ENCODE measurements around the gene MRPL50.

Gene MRPL50

DNA sequence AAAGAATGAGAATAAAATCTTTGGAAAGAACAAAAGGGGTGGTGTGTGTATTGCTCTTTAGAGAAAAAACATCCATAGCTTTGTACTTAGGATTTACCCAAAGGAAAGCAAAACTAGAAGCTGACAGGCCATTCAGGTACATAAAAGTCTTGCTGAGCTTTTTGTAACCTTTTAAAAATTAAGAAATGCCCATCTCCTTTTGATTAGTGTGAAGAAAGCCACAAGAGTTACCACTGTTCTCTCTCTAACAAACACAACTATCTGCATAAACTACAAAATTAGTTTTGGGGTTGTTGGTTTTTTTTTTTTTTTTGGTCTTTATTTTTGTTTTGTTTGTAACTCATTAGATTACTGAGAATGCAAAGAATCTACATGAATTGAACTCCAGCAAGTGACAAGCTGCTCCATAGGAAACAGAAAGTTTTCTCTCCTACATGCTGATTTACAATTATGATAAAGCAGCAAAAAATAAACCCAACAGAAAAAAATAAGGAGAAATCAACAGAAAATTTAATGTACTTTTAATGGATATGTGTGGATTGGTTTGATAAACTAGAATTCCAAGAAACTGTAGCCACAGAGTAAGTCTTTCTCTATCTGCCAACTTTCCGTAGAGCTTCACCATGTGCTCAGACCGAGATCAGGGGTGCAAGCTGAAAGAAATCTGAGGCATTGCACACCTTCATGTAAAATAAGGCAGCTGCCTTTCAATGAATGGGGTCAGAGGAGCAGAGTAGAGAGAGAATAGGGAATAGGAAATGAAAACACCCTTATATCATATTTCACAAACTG is 25.9 kb downstream of the MRPL50 start:
- no peak for DNase-seq

DNA sequence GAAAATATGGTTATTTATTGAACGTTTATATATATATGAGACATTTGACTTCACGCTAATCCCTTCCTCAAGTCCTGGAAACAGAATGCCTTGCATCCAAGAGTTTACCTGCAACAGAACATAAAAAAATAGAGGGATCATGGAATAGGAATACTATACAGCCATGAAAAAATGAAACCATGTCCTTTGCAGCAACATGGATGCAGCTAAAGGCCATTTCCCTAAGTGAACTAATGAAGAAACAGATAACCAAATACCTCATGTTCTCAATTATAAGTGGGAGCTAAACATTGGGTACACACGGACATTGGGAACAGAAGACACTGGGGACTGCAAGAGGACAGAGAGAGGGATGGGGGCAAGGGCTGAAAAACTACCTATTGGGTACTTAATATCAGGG is 26.6 kb downstream of the MRPL50 start:
- no peak for DNase-seq

DNA sequence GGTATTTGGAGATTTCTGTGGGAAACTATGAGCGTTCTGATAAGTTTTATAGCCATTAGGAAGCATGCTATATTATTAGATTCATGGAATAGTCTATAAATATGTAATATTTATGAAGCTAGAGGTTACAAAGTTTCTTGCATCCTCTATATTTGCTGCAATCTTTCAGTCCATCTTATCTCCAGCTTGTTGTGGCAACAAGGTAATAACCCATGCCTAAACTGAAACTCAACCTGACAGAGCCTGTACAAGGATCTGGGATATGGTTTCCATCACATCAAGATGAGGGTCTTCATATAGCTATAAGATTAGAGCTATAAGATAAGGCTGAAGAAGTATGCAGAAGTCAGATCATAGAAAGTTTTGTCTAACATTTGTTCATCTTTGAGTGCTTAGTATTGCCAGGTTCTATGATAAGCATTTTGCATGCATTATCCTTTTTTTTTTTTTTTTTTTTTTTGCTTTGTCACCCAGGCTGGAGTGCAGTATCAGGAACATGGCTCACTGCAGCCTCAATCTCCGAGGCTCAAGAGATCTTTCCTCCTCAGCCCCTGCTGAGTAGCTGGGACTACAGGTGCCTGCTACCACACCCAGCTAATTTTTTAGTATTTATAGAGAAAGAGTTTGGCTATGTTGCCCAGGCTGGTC is 28.4 kb downstream of the MRPL50 start:
- no peak for DNase-seq

DNA sequence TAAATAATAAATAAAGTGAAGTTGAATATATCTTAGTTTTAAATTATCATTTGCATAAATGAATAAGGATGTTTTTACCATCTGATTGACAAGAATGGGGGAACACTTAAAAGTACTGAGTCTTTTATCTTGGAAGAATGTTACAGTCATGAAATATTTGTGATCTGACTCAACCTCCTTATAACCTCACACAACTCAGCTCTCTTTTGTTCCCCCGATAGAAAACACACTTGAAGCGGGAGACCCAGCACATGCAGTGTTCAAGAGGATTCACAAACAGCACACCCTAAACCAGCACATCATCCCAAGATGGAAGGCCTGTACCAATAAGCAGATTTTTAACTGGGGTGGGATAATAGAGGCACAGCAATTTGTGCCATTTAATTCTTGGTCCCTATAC is 29.1 kb downstream of the MRPL50 start:
- no peak for DNase-seq

DNA sequence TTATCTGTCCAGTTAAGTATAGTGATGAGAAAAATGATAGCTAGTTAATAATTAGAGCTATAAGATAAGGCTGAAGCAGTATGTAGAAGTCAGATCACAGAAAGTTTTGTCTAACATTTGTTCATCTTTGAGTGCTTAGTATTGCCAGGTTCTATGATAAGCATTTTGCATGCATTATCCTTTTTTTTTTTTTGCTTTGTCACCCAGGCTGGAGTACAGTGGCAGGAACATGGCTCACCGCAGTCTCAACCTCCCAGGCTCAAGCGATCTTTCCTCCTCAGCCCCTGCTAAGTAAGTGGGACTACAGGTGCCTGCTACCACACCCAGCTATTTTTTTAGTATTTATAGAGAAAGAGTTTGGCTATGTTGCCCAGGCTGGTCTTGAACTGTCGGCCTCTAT is 31.1 kb downstream of the MRPL50 start:
- no peak for DNase-seq

DNA sequence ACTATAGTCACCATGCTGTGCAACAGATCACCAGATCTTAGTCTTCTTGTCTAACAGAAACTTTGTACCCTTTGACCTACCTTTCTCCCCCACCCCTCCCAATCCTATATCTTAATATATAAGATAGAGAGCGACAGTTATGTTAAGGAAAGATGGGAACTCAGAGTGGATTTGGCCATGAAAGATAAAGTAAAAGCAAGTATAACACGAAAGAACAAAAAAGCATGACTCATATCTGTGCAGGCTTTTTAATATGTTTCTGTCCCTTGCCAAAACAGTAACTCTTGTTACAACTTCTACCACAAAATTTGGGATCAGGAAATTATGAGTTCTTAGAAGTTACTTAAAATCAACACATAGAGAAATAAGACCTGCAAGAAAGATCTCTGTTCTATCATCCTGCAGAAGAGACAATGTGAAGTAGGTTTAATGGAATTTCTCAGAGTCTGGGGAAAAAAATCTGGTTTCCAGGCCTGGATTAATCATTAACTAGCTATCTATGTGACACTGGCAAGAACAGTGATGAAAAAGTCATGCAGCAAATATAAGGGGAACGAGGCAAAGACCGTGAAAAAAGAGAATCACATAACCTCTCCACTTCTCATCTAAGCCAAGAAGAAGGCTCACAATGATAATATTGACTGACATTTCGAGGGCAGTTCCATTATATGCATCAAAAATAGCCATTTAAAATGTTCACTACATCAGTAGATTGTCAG is 32.2 kb downstream of the MRPL50 start:
- no peak for DNase-seq

DNA sequence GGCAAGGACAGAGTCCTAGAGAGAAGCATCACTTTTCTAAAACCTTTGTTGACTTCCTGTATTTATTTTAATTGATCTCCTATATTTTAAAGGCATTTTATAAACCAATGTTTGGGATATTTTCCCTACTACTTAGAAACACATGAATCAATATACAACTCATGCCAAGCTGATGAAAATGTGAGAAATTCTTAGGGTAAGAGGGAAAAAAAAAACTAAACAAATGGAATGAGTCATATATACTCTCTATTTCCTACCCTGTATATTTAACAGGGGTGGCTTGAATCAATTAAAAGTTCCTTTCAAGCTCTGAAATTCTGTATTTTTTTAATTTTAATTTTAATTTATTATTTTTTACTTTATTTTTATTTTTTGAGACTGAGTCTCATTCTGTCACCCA is 33.2 kb downstream of the MRPL50 start:
- DNase-seq, result no peak

DNA sequence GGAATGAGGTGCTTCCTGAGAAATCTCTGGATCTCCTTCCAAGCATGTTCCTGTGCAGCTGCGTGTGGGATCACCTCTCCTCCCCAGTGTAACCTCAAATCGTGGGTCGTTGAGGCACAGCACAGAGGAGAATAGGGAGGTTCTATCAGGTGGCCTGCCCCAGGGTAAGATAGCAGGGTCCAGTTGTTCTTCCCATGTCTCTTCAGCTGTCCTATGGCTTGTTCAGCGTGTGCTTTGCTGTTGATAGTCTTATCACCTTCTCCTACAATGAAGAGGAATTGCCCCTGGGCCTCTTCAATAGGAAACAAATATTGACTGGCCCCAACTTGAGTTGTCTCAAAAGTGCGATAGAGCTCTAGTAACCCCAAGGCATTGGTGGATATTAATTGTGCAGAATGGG is 36.0 kb downstream of the MRPL50 start:
- DNase-seq, result no peak

DNA sequence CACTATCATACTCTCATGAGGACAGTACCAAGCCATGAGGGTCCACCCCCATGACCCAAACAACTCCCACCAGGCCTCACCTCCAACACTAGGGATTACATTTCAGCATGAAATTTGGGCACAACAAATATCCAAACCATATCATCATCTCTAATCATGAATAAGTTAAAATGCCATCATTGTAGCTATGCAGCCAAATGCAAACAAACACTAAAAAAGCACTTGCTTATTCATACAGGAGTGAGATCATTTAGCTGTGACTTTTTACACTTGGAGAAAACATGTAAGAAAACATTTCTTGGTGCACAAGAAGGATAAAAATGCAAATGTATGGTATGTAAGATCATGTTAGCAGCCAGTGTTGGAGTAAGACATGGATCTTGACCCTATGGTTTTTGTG is 37.8 kb downstream of the MRPL50 start:
- no peak for DNase-seq

DNA sequence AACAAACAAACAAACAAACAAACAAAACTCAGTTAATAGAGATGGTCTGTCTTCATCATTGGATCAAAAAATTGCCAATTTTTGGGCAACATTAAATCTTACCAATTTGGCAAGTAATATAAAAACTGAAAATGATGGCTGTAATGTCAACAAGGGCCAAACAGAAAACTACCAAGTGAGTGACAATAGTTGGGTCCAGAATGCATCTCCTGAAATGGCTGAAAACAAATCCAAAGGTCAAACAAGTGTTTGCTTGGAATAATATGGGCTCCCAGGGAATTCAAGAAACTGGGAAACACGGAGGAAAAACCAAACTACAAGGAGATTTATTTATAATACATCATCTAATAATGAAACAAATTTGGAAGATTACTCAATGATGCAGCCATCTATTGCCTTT is 38.7 kb downstream of the MRPL50 start:
- DNase-seq, result no peak

DNA sequence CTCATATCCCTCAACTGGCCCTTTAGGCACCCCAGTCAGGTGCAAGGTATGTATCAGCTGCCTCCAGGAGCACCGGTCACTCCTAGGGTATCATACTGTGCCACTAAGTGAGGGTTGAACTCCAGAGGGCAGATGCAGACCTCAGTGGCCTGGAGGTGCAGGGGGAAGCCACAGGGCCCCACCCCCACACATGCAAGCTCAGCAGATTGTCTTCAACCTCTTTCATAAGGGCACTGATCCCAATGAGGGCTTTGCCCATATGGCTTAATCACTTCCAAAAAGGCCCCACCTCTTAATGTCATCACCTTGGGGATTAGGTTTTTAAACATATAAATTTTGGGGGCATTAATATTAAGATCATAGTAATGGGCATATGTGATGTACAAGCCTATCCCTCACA is 41.8 kb downstream of the MRPL50 start:
- DNase-seq, result no peak

DNA sequence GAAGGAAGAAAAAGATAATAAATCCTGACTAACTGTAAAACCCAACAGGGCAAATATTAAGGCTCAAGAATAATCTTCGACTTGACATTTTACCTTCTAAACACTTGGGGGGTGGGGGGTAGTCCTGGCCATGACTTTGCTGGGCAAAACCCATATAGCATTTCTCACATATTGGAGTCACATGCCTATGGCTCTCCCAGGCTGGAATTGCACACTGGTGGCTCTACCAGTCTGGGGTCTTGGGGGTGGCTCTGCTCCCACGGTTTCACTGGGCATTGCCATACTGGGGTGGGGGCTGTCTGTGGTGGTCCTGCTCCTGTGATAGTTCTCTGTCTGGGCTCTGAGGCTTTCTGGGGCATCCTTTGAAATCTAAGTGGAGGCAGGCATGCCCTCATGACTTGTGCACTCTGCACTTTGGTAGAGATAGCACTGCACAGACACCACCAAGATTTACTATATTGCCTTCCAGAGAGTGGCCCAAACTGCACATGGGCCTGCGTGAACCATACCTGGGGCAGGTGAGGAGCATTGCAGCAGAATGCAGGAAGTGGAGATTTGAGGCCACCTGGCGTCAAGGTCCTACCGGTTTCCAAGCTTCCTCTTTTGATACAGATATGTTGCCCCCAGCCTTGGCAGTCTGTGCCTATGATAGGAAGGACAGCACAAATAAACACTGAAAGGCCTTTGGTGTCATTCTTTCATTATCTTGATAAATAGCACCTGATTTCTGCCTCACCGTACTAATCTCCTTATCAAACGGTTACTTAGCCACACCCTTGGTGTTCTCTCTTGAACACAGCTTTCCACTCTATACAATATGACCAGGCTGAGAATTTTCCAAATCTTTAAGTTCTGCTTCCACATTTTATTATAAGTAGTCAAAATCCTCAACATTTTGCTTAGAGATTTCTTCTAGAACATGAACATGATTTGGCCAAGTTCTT is 43.4 kb downstream of the MRPL50 start:
- DNase-seq, result no peak

DNA sequence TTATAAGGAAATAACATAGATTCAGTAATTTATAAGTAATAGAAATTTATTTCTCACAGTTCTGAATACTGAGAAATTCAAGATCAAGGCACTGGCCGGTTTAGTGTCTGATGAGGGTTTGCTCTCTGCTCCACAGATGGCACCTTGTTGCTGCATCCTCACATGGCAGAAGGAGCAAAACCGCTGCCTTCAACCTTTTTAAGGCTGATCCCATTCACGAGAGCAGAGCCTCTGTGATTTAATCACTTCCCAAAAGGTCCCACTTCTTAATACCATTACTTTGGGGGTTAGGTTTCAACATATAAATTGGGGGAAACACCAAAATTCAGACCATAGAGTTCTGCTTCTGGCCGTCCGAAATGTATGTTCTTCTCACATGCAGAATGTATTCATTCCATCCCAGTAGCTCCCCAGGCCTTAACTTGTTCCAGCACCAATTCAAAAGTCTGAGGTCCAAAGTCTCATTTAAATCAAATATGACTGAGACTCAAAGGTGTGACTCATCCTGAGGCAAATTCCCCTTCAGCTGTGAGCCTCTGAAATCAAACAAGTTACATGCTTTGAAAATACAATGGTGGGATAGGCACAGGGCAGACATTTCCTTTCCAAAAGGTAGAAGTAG is 44.2 kb downstream of the MRPL50 start:
- DNase-seq, result no peak

DNA sequence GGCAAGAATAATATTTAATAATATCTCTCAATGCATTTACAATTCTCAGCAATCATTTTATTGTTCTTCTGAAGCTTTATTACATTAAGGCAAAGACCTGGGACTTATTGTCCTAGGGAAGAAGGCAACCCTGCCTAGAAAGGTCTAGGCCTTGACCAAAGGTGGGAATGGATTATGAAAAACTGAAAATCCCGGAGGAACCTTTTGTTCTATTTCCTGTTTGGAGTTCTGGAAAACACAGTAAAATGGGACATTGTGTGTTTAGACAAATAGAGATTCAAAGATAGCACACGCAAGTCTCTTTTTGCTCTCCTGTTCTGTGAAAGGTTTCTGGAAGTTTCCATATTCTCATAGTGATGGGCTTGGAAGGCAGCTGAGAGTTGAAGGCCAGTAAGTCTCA is 44.7 kb downstream of the MRPL50 start:
- no peak for DNase-seq

DNA sequence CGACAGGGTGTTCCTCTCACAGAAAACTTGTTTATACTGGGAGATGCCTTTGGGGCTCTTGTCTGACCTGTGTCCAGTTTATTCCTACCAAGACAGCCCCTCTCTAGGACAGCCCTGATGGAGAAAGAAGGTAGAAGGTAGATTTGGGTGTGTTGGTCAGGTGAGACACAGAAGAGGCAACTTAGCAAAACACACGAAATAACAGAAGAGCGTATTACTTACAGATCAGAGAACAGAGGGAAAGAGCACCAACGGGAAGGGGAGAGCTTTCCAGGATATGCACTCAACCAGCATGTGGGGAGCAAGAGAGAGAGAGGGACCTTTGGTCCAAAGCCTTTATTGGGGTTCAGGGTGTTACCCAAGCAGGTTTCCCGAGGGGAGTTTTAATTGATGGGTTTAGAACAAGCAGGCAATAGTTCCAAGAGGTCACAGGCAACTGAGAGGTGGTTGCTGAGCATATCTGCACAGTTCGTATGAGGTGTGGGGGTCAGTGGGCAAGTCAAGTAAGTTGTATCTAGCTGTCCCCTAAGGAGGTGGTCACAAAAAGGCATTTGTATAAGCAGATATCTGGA is 45.4 kb downstream of the MRPL50 start:
- no peak for DNase-seq

DNA sequence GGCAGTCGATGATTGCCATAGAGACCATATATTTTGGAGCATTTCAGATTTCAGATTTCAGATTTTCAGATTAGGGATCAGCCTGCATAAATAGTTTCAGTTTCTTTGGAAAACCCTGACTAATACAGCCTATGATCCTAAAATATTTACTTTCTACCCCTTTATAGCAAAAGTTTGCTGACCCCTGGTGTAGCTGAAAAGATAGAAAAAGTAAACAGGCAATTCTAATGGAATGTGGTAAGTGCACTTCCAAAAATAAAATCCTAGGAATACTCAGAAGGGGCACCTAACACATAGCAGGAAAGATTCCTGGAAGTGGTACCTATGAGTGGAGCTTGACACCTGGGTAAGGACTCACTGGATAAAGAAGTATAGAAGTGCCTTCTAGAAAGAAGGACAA is 48.1 kb downstream of the MRPL50 start:
- no peak for DNase-seq

DNA sequence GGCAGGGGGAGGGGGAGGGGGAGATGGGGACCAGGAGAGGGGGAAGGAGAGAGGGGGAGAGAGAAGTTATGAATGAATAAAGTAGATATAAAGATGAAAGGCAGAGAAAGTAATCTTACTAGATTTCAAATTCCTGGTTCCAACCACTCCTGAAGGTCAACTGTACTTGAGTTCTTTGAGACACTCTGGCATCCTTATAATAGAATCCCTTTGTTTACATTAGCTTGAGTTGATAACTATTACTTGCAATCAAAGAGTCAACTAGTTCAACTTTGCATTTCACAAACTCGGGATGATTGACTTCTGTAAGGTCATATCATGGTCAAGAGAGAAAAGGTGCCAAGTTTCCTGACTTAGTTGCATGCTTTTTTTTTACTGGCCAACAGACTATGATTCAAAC is 55.8 kb downstream of the MRPL50 start:
- no peak for DNase-seq

DNA sequence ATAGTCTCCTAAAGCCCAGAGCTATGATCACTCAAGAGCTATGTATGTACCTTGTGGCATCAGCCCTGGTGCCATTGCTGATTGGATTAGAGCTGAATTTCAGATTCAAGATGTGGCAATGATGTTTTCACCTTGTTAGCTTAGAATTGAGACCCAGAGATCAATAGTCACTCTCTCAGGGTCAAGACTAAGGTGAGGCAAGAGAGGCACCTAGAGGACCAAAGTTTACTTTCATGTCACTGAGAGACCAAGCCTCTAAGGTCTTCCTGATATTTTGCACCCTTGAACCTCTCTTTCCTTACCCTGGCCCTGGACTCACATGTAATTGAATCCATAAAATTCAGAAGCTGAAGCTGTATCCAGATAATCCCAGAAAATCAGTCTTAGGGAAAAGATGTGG is 56.5 kb downstream of the MRPL50 start:
- DNase-seq, result no peak
